ENCODE measurements around the gene SPINT3. TPM values are rescaled to one million over a fixed set of nuclear protein-coding genes. Genes with fewer than 3 reads are reported as not detected.

The SPINT3 gene
- total RNA-seq, 3 donors from 2014 or later (not counting 1 experiment from before 2014, with no cell fraction given), result not detected

- no peak for ATAC-seq
- Mint-ChIP-seq H3K9me3 (peaks cover 0 to 2% of the 10 kb centered on the region in 2 donors), H3K27me3 (ENCODE audit: low read depth in 2 of 2) (peaks cover 7 to 21% of the 10 kb centered on the region in 2 donors), H3K36me3 (no peaks in the 10 kb centered on the region), H3K27ac (no peak overlapping the region), H3K4me1 (no peaks in the 10 kb centered on the region), H3K4me3 (no peak overlapping the region)
- Histone ChIP-seq H3K4me1 (ENCODE audit: control insufficient read depth, insufficient read depth, low read length) (no peaks in the 10 kb centered on the region), H3K4me3 (ENCODE audit: low read length) (no peak overlapping the region), H3K36me3 (ENCODE audit: control insufficient read depth, insufficient read depth, low read length) (no peaks in the 10 kb centered on the region), H3K27ac (ENCODE audit: low read length) (no peak overlapping the region), H3K27me3 (ENCODE audit: control insufficient read depth, insufficient read depth, low read length) (peaks cover 2% of the 10 kb centered on the region), H3K9me3 (ENCODE audit: control insufficient read depth, insufficient read depth, low read length) (no peaks in the 10 kb centered on the region)
- WGBS (ENCODE audit: insufficient coverage), result 34% methylated on average over 4 of the region's 5 CpGs
- TF ChIP-seq CTCF (IDR thresholded peaks at IDR 0.05), result no peak
- intact Hi-C loops (cut with micrococcal nuclease), result no loop called here
- DNase-seq, result peak in 1 of 2 donors; percentile 3
These were observed 30.5 kb upstream of the SPINT3 start for GRCh38 chr20:45545754-45546453.

GRCh38 chr20:45545351-45545750, 29.9 kb upstream of the SPINT3 start:
- DNase-seq (no peak), ATAC-seq (no peak)
- no peak overlapping the region for H3K27ac ChIP-seq (ENCODE audit: low read length)
- no peak overlapping the region for H3K27ac Mint-ChIP-seq
- no peaks in the 10 kb centered on the region for H3K4me1 ChIP-seq (ENCODE audit: control insufficient read depth, insufficient read depth, low read length)
- intact Hi-C loops (cut with micrococcal nuclease), result no loop called here
- no peaks in the 10 kb centered on the region for H3K4me1 Mint-ChIP-seq
- H3K4me3 Mint-ChIP-seq, result no peak overlapping the region
- no peaks in the 10 kb centered on the region for H3K36me3 ChIP-seq (ENCODE audit: control insufficient read depth, insufficient read depth, low read length)
- 84% methylated on average over 3 of the region's 3 CpGs for WGBS (ENCODE audit: insufficient coverage)
- H3K9me3 ChIP-seq (ENCODE audit: control insufficient read depth, insufficient read depth, low read length), result no peaks in the 10 kb centered on the region
- H3K4me3 ChIP-seq (ENCODE audit: low read length), result no peak overlapping the region
- H3K9me3 Mint-ChIP-seq, result peaks cover 0 to 2% of the 10 kb centered on the region in 2 donors
- no peaks in the 10 kb centered on the region for H3K36me3 Mint-ChIP-seq
- TF ChIP-seq CTCF (IDR thresholded peaks at IDR 0.05), result no peak
- peaks cover 7 to 19% of the 10 kb centered on the region in 2 donors for H3K27me3 Mint-ChIP-seq (ENCODE audit: low read depth in 2 of 2)
- peaks cover 2% of the 10 kb centered on the region for H3K27me3 ChIP-seq (ENCODE audit: control insufficient read depth, insufficient read depth, low read length)

- H3K4me3 Mint-ChIP-seq, result no peak within 1 kb of the TSS
- H3K27me3 Mint-ChIP-seq (ENCODE audit: low read depth in 2 of 2), result peaks cover 9 to 16% of the 10 kb centered on the region in 2 donors
These were observed 24.0 kb upstream of the SPINT3 start, which contains the start of gene WFDC6 for GRCh38 chr20:45539382-45539781. WFDC6 (minus strand) TSS chr20:45539482; CDS start chr20:45539407, 75 bp downstream.

More at GRCh38 chr20:45539382-45539781, 24.0 kb upstream of the SPINT3 start, which contains the start of gene WFDC6:
- H3K36me3 ChIP-seq (ENCODE audit: control insufficient read depth, insufficient read depth, low read length), result no peaks in the 10 kb centered on the region
- Mint-ChIP-seq H3K4me1 (no peaks in the 10 kb centered on the region), H3K36me3 (no peaks in the 10 kb centered on the region), H3K27ac (no peak within 1 kb of the TSS), H3K9me3 (no peaks in the 10 kb centered on the region)
- H3K4me3 ChIP-seq (ENCODE audit: low read length), result no peak within 1 kb of the TSS
- no peaks in the 10 kb centered on the region for H3K27me3 ChIP-seq (ENCODE audit: control insufficient read depth, insufficient read depth, low read length)
- DNase-seq, result no peak
- no peaks in the 10 kb centered on the region for H3K9me3 ChIP-seq (ENCODE audit: control insufficient read depth, insufficient read depth, low read length)
- no peak for TF ChIP-seq CTCF (IDR thresholded peaks at IDR 0.05)
- WGBS (ENCODE audit: insufficient coverage), result 89% methylated on average over 2 of the region's 2 CpGs
- intact Hi-C loops (cut with micrococcal nuclease), result no loop called here
- no peaks in the 10 kb centered on the region for H3K4me1 ChIP-seq (ENCODE audit: control insufficient read depth, insufficient read depth, low read length)
- no peak for ATAC-seq
- no peak within 1 kb of the TSS for H3K27ac ChIP-seq (ENCODE audit: low read length)
